ENCODE results near the gene SBF2.

The SBF2 gene

GRCh38 chr11:9899676-9900075, 394.3 kb downstream of the SBF2 start:
- DNase-seq (ENCODE audit: low read depth) = no peak

- no peak for DNase-seq (ENCODE audit: low read depth)
Observed at GRCh38 chr11:9896902-9897301, 397.1 kb downstream of the SBF2 start.

GRCh38 chr11:9895006-9895405, 399.0 kb downstream of the SBF2 start:
- no peak for DNase-seq (ENCODE audit: low read depth)

- no peak for DNase-seq (ENCODE audit: low read depth)
Observed at GRCh38 chr11:9893474-9893873, 400.5 kb downstream of the SBF2 start.

- no peak for DNase-seq (ENCODE audit: low read depth)
Observed at GRCh38 chr11:9888938-9889337, 405.1 kb downstream of the SBF2 start.

GRCh38 chr11:9887472-9887871, 406.5 kb downstream of the SBF2 start:
- no peak for DNase-seq (ENCODE audit: low read depth)

GRCh38 chr11:9886595-9886994, 407.4 kb downstream of the SBF2 start:
- DNase-seq (ENCODE audit: low read depth) = no peak

GRCh38 chr11:9884601-9885000, 409.4 kb downstream of the SBF2 start:
- DNase-seq (ENCODE audit: low read depth) = no peak

- DNase-seq (ENCODE audit: low read depth) = no peak
Observed at GRCh38 chr11:9880657-9881056, 413.4 kb downstream of the SBF2 start.

- DNase-seq (ENCODE audit: low read depth) = no peak
Observed at GRCh38 chr11:9878936-9879335, 415.1 kb downstream of the SBF2 start.

- no peak for DNase-seq (ENCODE audit: low read depth)
Observed at GRCh38 chr11:9876331-9876730, 417.7 kb downstream of the SBF2 start.

- no peak for DNase-seq (ENCODE audit: low read depth)
Observed at GRCh38 chr11:9875862-9876261, 418.2 kb downstream of the SBF2 start.

- no peak for DNase-seq (ENCODE audit: low read depth)
Observed at GRCh38 chr11:9875399-9875798, 418.6 kb downstream of the SBF2 start.

GRCh38 chr11:9874466-9874865, 419.6 kb downstream of the SBF2 start:
- no peak for DNase-seq (ENCODE audit: low read depth)

GRCh38 chr11:9868641-9869040, 425.4 kb downstream of the SBF2 start:
- DNase-seq (ENCODE audit: low read depth) = no peak

GRCh38 chr11:9862981-9863380, 431.0 kb downstream of the SBF2 start:
- no peak for DNase-seq (ENCODE audit: low read depth)

- DNase-seq (ENCODE audit: low read depth) = peak; percentile 28
Observed at GRCh38 chr11:9861860-9862725, 431.9 kb downstream of the SBF2 start.

- DNase-seq (ENCODE audit: low read depth) = no peak
Observed at GRCh38 chr11:9859554-9860305, 434.3 kb downstream of the SBF2 start.

GRCh38 chr11:9858822-9859221, 435.2 kb downstream of the SBF2 start:
- DNase-seq (ENCODE audit: low read depth) = no peak

- no peak for DNase-seq (ENCODE audit: low read depth)
Observed at GRCh38 chr11:9858218-9858617, 435.8 kb downstream of the SBF2 start.

GRCh38 chr11:9855579-9856287, 438.3 kb downstream of the SBF2 start:
- no peak for DNase-seq (ENCODE audit: low read depth)

GRCh38 chr11:9853929-9854552, 440.0 kb downstream of the SBF2 start:
- DNase-seq (ENCODE audit: low read depth) = no peak

Data from activated T-cell treated with anti-CD3 and anti-CD28 coated beads for 24 hours (primary cell).